GM18511 (cell line): ENCODE data around the gene ALG5.

Source experiments
- ATAC-seq: cut with Tn5 transposase; IDR thresholded peaks from one replicate; pipeline ENCODE4 v1.9.1; 2021; ENCODE audit warnings: mild to moderate bottlenecking, moderate library complexity; ENCODE audit not compliant: unreplicated experiment

Gene ALG5

GRCh38 chr13:36979361-36980050 lies 19.6 kb downstream of the ALG5 start:
- no peak for ATAC-seq

- ATAC-seq: no peak
Measured at GRCh38 chr13:36975172-36975571, 24.0 kb downstream of the ALG5 start.

- peak; percentile 92 for ATAC-seq
Measured at GRCh38 chr13:36973621-36974295, 25.4 kb downstream of the ALG5 start.

GRCh38 chr13:36973009-36973408 lies 26.1 kb downstream of the ALG5 start:
- peak; percentile 6 for ATAC-seq

- no peak for ATAC-seq
Measured at GRCh38 chr13:36966404-36966803, 32.7 kb downstream of the ALG5 start.

GRCh38 chr13:36965767-36966166 lies 33.4 kb downstream of the ALG5 start:
- ATAC-seq: no peak

- no peak for ATAC-seq
Measured at GRCh38 chr13:36959456-36960116, 39.6 kb downstream of the ALG5 start.

GRCh38 chr13:36954542-36954941 lies 44.6 kb downstream of the ALG5 start:
- ATAC-seq: no peak

GRCh38 chr13:36950920-36951319 lies 48.2 kb downstream of the ALG5 start:
- no peak for ATAC-seq

- ATAC-seq: no peak
Measured at GRCh38 chr13:36950330-36950729, 48.8 kb downstream of the ALG5 start.

GRCh38 chr13:36945078-36945477 lies 54.1 kb downstream of the ALG5 start:
- ATAC-seq: no peak

- ATAC-seq: no peak
Measured at GRCh38 chr13:36925603-36926002, 73.5 kb downstream of the ALG5 start.

- no peak for ATAC-seq
Measured at GRCh38 chr13:36924001-36924400, 75.1 kb downstream of the ALG5 start.

- ATAC-seq: no peak
Measured at GRCh38 chr13:36921631-36922301, 77.4 kb downstream of the ALG5 start.

- ATAC-seq: no peak
Measured at GRCh38 chr13:36920616-36921185, 78.4 kb downstream of the ALG5 start.

GRCh38 chr13:36919833-36920615 lies 79.1 kb downstream of the ALG5 start, which contains the start of gene SMAD9:
Gene SMAD9, minus strand, starts transcription at chr13:36920238. Its CDS starts 40,549 bp downstream, at chr13:36879689.
- ATAC-seq: peak; percentile 77

GRCh38 chr13:36919171-36919832 lies 79.8 kb downstream of the ALG5 start:
- peak; percentile 39 for ATAC-seq

GRCh38 chr13:36918246-36919131 lies 80.7 kb downstream of the ALG5 start:
- no peak for ATAC-seq

GRCh38 chr13:36917311-36917710 lies 81.8 kb downstream of the ALG5 start:
- no peak for ATAC-seq
